Hepatic stellate cell (primary cell): ENCODE measurements around the gene ARHGAP19.
"Not testable (repeated sequence)": the region's sequence is repeated elsewhere in the genome, so short reads cannot be mapped to it uniquely, and the experiment has no call there.

Source experiments
- DNase-seq: peaks from one replicate; pipeline ENCODE4 v3.0.0; 2011; ENCODE audit warnings: low spot score

The ARHGAP19 gene

DNA sequence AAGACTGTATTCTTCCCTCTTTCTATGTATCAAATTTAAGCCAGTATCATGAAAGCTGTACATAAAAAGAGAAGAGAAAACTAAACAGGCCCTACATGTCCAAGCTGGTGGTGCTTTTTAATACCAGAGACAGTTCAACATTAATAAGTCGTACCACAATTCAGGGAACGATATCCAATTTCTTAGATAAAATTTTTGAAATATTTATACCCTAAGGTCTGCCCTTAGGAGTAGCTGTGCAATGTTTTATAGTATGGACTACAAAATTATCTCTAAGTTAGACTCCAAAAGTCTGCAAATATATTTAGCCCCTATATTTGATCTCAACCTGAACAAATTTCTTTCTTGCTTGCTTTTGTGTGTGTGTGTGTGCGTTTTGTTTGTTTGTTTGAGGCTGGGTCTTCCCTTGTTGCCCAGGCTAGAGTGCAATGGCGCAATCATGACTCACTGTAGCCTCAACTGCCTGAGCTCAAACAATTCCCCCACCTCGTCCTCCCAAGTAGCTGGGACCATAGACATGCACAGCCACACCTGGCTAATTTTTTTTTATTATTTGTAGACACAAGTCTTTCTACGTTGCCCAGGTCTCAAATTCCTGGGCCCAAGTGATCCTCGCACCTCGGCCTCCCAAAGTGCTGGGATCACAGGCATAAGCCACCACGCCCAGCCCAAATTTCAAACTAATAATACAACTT lies 13.2 kb downstream of the ARHGAP19 start:
- DNase-seq = no peak

DNA sequence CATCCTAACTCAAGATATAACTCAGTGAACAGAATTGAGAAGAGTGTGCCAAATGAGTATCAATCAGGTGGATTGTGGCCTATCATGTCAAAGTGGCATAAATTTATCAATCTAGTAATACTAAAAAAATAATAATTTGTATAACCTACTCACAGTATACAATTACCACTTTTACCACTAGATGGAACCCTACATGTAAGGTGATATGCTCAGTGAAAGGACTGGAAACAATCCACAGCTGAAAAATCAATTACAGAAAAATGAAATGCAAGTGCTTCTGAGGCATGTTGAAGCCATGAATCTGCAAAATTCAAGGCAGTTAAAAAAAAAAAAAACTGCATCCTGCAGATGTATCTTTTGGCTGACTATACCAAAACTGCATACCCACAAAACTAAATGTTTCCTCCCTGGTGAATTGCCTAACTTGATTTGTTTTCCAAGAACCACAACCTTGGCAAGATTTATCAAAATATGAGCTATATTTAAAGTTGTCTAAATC lies 13.9 kb downstream of the ARHGAP19 start:
- DNase-seq = peak; percentile 57

DNA sequence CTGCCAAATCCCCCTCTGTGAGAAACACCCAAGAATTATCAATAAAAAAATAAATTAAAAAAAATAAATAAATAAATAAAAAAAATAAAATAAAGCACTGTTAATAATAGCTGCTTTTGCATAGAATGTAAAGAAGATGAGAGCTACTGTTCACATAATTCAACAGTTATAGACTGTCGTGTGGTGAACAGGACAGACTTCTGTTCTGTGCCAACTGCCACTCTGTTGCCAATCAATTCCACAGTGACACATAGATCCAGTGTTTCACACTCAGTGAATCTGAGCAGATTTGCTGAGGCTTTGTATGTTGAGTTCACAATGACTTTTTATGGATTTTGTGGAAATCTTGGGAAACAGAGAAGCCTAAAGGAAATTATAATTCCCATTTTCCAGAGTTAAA lies 14.9 kb downstream of the ARHGAP19 start:
- DNase-seq = no peak

DNA sequence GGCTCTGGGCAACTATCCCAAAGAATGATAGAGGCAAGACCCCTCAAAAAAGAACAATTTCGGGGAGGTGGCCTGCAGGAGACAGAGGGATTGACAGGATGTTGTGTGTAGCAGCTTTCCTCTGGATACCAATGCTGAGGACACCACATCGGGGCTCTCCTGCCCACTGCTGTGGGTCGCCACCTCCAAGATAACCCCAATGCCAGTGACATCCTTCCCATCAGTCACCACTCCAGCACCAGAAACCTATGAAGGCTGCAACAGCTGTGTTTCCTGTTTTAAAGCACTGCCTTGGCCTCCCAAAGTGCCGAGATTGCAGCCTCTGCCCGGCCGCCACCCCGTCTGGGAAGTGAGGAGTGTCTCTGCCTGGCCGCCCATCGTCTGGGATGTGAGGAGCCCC lies 17.6 kb downstream of the ARHGAP19 start:
- no peak for DNase-seq

- DNase-seq = no peak
Measured at GRCh38 chr10:97273700-97274099, 18.7 kb downstream of the ARHGAP19 start.

- DNase-seq = peak; percentile 25
Measured at GRCh38 chr10:97270523-97271154, 21.8 kb downstream of the ARHGAP19 start.

GRCh38 chr10:97267671-97268070 lies 24.8 kb downstream of the ARHGAP19 start:
- DNase-seq = no peak

- DNase-seq = not testable (repeated sequence)
Measured at GRCh38 chr10:97265095-97265494, 27.3 kb downstream of the ARHGAP19 start.

- DNase-seq = no peak
Measured at GRCh38 chr10:97263971-97264370, 28.5 kb downstream of the ARHGAP19 start.

- no peak for DNase-seq
Measured at GRCh38 chr10:97261656-97262055, 30.8 kb downstream of the ARHGAP19 start.

- no peak for DNase-seq
Measured at GRCh38 chr10:97261183-97261582, 31.3 kb downstream of the ARHGAP19 start.

DNA sequence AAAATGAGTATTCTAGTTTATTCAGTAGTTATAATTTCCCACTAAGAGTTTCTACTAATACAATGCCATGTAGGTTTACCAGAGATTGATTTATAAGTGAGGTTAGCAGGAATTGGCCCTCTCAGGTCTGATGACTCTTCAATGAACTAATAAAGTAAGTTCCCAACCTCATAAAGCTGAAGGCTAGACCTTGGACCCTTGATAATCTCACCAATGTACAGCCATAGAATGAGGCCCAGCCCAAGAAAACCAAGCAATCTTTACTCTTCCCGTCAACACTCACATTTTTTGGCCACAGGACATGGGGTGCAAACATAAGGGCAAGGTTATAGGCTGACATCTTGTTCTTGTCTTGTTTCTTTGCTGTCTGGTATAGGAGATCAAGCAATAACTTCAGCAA lies 33.3 kb downstream of the ARHGAP19 start:
- no peak for DNase-seq

DNA sequence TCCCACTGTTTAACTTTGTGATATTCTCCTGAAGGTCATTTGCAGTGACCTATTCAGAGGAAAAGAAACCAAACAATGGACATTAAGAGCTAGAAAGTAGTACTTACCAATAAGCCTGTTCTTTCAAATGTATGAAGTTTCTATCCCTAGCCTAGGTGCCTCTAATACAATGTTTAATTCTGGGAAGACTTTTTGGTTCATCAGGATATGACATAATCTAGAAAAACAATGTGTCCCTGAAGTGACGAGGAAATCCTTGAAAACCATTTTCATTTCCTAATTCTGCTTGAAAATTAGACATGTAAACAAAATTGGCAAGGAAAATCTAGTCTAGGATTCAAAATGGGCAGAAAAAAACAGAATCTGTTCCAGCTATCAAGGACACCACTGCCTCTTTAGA lies 36.1 kb downstream of the ARHGAP19 start:
- no peak for DNase-seq

- DNase-seq = no peak
Measured at GRCh38 chr10:97255512-97256293, 36.7 kb downstream of the ARHGAP19 start.

- DNase-seq = no peak
Measured at GRCh38 chr10:97254694-97255093, 37.7 kb downstream of the ARHGAP19 start.

DNA sequence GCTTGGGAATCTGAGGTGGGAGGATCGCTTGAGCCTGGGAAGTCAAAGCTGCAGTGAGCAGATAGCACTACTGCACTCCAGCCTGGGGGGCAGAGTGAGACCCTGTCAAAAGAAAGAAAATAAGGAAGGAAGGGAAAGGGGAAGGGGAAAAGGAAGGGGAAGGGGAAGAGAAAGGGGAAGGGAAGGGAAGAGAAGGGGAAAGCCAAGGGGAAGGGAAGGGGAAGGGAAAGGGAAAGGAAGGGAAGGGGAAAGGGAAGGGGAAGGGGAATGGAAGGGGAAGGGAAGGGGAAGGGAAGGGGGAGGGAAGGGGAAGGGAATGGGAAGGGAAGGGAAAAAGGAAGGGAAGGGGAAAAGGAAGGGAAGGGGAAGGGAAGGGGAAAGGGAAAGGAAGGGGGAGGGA lies 41.5 kb downstream of the ARHGAP19 start:
- no peak for DNase-seq

DNA sequence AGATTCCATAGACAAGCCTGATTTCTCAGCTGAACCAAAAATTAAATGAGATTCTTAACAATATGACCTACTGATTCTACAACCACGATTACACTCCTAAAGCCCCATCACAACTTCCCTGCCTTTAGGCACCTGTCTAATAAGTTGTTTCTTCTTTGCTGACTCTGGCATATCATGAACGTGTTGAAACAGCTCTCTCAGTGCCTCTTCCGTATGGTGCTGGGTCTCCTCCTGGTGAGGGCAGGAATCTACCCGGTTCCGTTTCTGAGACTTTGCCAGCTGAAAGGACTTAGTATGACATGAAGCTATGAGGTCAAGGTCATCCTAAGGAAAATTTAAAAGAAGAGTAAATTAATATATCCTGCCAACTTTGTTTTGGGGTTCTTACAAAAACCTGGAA lies 48.6 kb downstream of the ARHGAP19 start:
- no peak for DNase-seq

GRCh38 chr10:97238855-97239254 lies 53.6 kb downstream of the ARHGAP19 start:
- DNase-seq = no peak

DNA sequence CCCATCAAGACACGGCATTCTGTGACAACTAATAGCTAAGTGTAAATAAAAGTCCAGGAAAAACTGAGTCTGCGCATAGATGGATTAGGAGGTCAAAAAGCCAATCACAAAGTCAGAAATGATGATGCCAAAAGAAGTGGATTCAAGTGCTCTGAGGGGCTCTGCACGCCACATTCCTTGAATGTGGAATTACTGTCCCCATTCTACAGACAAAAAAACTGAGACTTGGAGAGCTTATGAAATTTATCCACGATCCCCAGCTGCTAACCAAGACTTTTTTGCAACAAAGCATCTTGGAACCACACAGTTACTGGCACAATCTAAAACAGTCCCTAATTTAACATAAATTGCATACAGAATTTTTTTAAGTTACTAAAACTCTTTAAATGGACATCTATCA lies 57.1 kb downstream of the ARHGAP19 start:
- no peak for DNase-seq

DNA sequence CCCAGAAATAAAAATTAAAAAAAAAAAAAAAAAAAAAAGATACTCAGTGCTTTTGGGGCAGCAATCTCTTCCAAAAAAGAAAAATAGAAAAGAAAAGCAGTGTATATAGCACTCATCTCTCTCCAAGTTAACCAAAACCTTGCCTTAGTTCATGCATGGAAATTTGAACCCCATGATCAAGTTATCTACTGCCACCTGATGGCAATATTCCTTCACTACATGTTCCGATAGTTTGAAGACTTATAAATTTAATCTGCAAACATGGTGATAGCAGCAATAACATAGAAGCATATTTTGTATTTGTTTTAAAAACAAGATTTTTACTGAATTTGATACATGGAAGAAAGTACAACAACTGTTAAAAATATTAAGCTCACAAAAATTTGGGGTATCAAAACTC lies 58.0 kb downstream of the ARHGAP19 start:
- DNase-seq = peak; percentile 27

DNA sequence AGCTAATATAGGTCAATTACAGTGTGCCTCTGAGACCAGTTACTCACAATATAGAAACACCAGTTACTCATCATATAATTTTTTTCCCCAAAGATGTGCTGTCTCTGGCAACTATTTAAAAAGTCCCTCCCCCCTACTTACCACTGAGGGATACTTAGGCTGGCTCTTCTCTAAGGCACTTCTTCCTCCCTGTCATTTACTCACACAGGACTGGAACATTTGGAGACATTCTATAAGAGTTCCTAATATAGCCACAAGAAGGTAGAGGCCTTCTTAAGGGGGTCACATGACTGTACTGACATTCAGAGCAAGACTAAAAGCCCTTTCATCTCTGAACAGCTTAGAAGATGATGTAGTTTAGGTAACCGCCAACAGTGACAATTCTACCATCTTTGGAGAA lies 62.3 kb downstream of the ARHGAP19 start:
- no peak for DNase-seq

GRCh38 chr10:97229322-97230015 lies 63.0 kb downstream of the ARHGAP19 start:
- no peak for DNase-seq
